GM21825 (cell line): ENCODE data around the gene MOB1B.

Experiments
- ATAC-seq: cut with Tn5 transposase; IDR thresholded peaks from one replicate; pipeline ENCODE4 v1.9.1; 2021; ENCODE audit warnings: mild to moderate bottlenecking, moderate library complexity; ENCODE audit not compliant: unreplicated experiment

MOB1B gene

DNA sequence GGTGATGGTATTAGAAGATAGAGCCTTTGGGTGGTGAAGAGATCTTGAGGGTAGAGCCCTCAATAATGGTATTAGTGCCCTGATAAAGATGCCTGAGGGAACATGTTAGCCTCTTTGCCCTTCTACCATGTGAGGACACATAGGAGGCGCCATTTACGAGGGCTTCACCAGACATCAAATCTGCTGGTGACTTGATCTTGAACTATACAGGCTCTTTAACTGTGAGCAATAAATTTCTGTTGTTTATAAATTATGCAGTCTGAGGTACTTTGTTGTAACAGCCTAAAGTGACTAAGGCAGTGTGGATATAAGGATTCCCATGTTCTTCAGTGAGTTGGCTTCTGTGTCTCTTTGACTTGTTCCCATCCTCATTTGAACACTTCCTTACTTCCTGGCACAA, 11.8 kb downstream of the MOB1B start:
- ATAC-seq: no peak

DNA sequence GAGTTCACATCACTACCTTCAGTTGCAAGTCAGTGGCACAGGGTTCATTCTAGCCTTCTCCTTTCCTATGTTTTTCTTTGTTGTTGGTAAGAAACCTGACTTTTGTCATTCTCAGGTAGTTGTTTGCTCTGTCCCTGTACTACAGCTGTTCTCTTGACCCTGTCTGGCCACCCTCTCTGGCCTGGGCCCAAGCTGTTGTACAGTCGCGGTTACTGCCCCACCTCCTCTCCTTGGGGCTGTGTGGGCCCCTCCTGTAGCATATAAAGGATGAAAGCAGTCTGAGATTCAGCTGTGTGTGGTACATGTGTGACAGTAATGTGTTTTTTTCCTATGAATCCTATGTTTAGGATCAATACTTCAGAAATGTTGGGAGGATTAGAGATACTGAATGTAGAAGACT, 12.5 kb downstream of the MOB1B start:
- ATAC-seq: no peak

DNA sequence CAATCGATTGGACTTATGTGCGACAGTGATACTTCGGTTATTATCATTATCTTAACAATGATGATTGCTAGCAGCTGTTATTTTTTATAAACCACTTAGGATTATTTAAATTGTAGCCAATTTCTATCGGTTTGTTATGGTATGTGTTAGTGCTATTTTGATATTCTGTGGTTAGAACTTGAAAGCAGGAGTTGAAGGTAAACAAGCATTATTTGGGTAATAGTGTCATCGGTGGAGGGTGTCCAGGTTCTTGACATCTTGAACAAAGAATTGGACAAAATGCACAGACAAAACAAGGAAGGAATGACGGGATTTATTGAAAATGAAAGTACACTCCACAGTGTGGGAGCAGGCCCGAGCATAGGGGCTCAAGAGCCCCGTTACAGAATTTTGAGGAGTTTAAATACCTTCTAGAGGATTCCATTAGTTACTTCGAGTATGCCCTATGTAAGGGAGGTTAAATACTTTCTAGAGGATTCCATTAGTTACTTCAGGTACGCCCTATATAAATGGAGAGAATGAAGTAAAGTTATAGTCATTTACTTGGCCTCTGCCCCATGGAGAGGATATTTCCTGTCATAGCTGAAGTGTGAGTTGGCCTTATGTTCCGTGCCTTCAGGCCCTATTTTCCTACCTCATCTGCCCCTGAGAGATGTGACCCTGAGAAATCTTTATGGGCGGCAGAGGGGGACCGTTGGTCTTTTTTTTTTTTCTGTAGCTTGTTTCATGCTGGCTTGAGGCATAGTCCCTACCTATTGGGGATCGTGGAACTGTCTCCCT, 13.1 kb downstream of the MOB1B start:
- ATAC-seq: no peak

DNA sequence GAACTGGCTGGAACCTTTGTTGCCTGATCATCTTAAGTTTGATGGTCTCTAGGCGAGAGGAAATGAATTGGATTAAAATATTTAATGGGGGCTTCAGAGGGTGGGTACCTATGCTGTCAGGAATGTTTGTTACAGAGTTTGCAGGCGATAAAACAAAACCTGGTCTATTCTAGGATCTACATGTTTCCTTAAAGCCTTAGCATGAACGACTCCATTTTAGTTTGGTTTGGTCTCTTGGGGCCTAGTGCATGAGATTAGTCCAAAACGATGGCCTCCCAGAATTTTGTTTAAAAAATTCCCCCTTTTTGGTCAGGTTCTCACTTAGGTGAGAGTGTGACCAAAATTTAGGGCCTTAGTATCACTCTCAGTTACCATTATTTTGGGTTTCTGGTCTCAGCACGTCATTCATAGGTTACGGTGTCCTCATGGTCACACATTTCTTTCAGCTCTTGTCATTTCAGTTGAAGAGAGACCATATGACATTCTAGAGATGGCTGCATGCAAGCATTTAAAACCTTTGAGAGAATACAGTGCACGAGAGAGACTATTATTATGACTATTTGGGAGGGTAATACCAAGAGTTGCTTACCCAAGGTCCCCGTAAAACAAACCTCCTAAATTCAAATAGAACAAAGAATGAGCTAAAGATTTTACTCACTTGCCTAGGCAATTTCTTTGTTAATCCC, 13.8 kb downstream of the MOB1B start:
- no peak for ATAC-seq

DNA sequence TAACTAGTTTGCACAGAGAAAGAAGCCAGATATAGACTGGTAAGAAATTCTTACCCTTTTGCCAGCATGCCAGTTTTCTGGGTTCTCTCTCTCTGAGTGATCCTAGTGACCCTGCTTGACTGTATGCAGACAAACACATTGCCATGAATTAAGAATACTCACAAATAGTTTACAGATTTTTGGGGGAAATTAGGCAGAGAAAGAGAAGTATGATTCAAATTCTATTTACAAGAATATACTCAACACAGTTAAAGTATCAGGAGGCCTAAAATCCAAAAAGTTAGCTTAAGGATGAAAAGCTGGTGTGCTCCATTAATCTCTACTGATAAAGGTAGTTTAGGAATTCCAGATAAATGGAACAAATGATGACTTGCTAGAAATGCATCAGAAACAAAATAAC, 18.4 kb downstream of the MOB1B start:
- no peak for ATAC-seq

DNA sequence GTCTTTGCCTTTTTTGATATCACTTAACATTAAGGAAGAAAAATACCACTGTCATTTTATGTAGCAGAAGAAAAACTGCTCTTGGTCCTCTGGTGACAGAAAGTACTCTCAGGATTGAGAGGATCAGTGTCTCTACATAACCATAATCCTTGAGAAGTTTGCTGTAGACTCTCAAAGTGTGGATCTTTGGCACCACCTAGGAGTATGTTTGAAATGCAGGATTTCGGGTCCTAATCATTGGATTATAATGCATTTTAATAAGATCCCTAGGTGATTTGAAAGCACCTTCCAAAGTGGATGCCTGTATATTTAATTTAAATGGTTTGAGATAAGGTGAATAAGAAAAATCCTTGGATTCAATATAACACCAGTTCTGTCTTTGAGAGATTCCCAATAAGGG, 23.2 kb downstream of the MOB1B start:
- ATAC-seq: no peak

DNA sequence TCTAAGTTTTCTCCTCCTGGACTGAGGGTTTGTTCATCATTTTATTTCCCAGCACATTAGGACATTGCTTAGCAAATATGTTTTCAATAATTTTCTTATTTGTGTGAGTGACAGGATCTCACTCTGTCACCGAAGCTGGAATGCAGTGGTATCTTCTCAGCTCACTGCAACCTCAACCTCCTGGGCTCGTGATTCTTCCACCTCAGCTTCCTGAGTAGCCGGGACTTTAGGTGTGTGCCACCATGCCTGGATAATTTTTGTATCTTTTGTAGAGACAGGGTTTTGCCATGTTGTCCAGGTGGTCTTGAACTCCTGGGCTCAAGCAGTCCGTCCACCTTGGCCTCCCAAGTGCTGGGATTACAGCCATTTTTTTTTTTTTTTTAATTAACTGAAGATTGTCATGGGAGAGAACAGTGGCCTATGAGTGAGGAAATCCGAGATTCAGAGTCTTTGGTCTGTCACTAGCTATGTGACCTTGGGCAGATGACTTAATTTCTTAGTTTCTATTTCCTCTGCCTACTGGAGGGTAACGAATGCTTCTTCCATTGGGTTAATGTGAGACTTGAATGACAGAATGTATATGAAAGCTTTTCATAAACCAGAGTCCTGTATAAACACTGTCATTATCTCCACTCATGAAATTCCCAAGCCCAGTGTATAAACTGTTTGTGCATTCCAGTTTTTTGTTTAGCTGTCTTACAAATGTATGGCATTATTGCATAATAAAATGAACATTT, 23.9 kb downstream of the MOB1B start:
- ATAC-seq: peak; percentile 85

DNA sequence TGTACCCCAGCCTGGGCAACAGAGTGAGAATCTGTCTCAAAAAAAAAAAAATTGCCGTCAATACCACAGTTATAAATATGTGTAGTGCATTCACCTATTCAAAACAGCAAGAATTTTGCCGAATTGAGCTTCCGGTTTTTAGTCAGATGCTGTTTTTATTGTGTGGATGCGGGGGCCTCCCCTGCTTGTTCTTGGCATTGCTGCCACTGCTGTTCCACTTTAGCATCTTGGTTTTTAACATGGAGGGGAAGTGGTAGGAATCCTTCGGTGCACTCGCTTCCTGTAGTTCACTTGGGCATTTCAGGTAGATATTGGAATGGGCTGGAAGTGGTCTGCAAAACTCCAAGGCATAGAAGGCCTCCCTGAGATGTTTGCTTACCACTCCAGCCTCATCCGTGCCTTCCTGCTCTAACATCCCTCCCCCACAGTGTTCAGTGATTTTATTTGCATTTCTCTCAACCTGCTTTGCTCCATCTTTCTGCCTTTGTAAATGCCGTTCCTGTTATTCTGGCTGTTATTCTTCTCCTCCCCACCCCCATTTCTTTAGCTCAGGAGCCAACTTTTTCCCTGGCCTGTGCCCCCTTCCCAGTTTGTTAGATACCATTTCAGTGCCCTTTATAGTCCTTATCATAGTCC, 25.5 kb downstream of the MOB1B start:
- peak; percentile 50 for ATAC-seq

DNA sequence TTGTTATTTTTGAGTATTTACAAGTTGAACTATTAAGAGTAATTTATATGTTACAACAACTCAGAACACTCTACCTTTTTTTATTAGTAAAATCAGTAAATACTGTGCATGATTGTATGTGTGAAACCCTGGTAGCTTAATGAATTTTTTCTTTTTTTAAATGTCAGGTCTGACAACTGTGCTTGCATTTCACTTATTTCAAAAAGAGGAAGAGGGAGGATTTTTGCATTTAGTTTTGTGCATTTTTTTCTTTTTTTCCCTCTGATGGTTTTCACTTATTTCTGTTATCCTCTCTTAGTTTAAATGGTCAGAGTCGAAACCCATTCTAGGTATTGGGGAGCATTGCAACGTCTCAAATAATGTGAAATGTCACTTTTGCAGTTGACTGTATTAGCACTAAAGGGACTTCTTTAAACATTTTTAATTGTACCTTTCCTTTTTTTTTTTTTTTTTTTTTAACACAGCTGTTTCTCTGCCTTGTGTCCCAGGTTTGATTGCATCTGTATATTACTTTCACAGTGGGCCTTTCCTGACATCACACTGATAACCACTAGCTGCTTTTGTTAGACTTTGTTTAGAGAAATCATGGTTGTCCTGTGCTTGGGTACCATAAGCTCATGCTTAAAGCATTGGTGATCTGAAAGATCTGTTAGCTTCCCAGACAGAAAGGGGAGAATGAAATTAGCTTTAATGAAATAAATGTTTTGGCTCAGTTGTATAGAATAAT, 28.5 kb downstream of the MOB1B start:
- ATAC-seq: no peak

DNA sequence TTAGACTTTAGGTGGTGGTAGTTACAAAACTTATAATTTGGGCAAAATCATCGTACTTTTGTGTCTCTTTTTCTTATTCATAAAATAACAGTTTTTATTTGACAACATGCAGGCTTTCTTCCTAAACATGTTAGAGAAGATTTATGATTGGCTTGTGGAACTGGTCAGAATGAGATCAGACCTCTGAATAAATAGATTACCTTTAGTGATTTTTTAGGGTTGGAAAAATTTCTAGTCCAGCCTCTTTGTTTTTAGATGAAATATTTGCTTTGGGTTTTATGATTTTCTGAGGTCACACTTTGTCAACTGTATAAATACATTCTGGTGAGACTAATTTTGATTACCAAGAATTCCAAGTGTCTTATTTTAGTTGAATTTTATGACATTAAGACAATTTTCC, 29.2 kb downstream of the MOB1B start:
- no peak for ATAC-seq

DNA sequence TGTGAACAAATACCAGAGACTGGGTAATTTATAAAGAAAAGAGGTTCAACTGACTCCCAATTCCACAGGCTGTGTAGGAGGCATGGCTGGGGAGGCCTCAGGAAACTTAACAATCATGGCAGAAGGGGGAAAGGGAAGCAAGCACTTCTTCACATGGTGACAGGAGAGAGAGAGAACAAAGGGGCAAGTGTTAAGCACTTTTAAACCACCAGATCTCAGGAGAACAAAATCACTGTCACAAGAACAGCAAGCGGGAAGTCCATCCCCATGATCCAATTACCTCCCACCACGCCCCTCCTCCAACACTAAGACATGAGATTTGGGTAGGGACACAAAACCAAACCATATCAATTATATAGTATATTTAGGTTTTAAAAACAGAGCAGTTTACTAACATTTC, 30.8 kb downstream of the MOB1B start:
- ATAC-seq: no peak

DNA sequence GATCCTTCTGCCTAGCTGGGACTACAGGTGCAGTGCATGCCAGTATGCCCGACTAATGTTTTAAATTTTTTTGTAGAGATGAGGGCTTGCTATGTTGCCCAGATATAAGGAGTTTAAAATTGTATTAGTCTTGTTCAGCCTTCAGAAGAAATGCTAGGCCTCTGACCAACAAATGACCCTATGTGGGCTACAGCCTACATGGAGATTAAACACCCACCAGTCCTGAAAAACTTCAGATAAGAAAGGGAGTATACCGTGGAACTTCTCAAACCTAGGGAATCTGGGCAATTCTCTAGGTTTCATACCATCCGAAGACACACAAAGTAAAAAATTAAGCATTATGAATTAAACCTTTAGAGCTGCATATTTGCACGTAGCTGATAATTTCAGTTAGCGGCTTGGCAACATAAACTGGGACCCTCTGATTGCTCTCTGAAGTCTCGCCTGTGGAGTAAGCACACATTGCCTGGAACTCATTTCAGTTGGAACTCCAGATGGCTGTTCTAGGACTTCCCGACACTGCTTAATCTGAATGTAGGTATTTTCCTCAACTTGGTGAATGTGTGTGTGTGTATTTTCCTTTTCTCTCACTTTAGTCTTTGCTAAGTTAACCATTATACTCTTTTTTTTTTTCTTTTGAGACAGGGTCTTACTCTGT, 33.0 kb downstream of the MOB1B start:
- no peak for ATAC-seq

DNA sequence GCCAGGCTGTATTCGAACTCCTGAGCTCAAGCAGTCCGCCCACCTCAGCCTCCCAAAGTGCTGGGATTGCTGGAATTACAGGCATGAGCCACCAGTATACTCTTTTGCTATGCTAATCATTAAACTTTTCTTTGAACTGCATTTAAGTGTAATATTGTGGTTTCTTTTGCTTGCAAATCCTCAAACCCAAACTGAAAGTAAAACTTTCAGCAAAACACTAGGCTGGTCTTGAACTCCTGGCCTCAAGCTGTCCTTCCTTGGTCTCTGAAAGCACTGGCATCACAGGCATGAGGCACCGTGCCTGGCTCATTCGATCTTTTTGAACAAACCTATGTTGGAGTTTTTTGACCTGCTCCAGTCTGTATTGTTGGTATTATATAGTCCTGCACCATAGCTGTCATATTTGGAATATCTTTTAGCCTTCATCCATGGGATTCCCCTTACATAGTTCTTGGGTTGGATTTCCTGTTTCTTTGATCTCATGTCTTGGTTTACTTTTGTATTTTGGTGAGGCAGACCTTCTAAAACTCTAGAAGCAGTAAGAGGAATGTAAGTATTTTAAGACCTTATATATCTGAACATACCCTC, 34.1 kb downstream of the MOB1B start:
- no peak for ATAC-seq

DNA sequence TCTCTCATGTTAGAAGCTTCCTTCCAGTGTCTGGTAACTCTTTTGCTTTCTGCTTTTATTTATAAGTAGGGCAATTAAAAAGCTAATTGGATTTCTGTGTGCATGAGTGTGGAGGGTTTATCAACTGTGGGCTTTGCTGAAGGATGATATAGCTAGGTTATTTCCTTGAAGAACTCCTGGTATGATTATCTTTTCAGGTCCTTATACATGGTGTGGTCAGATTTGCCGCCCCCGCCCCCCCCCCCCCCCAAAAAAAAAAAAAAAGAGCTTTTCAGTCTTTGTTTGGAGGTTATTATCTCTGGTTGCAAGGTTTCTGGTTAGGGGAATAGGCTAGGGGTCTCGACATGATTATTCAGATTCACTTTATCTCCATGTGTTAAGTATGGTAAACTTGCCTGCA, 35.9 kb downstream of the MOB1B start:
- no peak for ATAC-seq

DNA sequence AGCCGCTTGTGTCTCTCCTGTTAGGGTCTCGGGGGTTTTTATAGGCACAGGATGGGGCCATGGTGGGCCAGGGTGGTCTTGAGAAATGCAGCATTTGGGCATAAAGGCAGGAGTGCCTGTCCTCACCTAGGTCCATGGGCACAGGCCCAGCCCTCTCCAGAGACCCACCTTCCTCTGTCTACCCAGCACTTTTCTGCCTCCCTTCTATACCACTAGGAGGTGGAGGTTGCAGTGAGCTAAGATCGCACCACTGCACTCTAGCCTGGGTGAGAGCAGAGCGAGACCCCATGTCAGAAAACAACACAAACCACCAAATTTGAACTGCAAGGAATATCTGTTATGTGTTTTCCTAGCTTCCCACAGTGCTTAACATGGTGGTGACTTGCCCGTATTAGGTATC, 38.0 kb downstream of the MOB1B start:
- ATAC-seq: no peak

DNA sequence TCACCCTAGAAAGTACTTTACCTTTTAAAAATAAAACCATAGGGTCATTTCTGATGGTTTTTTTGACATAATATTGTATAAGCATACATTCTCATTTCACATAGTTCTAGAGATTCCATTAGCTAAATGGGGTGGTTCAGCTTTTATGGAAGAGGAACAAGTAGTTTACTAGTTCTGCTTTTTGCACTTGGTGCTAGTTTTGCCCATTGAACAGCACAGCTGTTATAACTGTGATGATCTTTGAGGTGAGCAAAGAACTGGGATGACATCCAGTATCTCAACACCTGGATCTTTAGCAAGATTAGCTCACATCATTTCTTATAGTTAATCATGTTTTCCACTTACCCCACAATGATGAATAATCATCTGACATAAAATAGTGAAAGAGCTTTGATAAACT, 40.9 kb downstream of the MOB1B start:
- ATAC-seq: peak; percentile 82

DNA sequence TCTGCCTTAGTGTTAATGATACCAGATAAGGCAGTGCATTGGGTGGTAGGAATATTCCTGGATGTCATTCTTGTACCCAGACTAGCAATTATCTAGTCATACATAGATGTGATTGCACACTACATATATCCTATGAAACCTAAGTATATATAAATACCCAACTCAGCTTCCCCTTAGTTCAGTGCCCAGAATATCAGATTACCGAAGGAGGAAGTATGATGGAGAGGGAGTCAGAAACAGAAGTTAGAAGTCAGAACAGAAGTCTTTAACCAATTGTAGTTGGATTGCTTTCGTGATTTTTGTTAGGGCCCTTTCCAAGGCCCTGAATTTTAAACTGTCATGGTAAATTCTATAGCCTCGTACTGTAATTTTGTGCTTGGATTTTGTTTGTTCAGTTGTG, 42.9 kb downstream of the MOB1B start:
- peak; percentile 42 for ATAC-seq

DNA sequence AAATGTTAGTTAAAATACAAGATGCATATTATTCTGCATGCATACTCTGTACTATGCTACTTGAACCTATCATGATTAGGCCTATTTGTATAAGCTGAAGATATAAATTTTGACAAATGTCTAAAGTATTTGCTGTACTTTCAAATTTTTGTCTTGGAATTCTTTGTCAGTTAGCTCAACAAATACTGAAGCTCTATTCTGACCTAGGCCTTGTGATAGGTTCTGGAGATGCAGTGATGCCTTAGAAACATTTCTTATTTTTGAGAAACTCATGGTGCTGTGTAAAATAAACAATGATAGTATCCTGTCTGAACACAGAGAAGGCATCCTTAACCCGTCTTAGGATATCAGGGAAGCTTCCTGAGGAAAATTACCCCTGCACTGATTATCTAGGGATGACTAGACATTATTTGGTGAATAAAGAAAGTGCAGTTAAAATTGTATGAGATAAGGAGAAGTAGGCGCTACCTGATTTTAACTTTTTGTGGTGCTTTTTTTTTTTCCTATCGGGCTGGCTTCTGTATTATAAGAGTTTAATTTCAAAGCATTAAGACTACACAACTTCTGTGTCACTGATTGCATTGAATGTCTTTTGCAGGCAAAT, 43.4 kb downstream of the MOB1B start:
- no peak for ATAC-seq

DNA sequence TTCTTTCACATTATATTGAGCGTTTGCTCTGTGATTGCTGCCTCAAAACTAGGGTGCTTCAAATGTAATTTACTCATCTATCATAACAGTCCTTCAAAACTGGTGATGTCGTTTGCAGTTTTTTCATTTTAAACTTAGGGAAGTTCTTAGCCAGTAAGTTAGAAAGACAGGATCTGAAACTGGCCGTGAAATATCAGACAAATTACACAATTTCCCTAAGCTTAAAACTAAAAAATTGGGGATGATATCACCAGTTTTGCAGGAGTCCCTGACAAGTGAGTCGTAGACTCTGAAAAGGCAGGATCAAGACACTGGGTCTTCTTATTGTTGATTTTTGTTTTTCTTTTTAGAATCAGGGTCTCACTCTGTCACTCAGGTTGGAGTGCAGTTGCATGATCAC, 44.8 kb downstream of the MOB1B start:
- ATAC-seq: no peak
